Stimulated activated CD8-positive, alpha-beta memory T cell treated with anti-CD3 and anti-CD28 coated beads, Interleukin-12 subunit alpha, Interleukin-12 subunit beta, amount 100 ng/mL, for 4 hours (primary cell): Measurements from ENCODE around the gene ACLY.
"Not testable (repeated sequence)": the region's sequence is repeated elsewhere in the genome, so short reads cannot be mapped to it uniquely, and the experiment has no call there.

Experiments used
- DNase-seq: peaks from one replicate; pipeline ENCODE4 v3.0.0-alpha.2; 2020; ENCODE audit warnings: low read depth

ACLY gene

GRCh38 chr17:41910701-41911391 is 7.9 kb downstream of the ACLY start:
- no peak for DNase-seq

DNA sequence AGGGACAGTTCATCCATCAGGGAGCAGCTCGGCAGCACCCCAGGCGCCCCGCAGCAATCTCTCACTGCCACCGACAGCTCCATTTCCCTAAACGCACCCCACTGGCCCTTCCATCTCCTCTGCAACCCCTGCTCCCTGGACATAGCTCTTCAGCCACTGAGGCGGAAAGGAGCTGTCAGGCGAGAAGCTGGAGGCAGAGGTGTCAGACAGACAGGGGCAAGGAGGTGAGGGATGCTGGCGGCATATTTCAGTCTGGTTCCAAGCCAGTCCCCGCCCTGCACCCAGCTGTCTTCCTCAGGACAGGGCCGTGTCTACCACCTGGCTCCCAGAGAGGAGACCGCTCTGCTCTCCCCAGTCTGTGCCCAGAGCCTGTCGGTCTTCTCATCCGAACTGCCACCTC is 9.7 kb downstream of the ACLY start:
- DNase-seq = no peak

DNA sequence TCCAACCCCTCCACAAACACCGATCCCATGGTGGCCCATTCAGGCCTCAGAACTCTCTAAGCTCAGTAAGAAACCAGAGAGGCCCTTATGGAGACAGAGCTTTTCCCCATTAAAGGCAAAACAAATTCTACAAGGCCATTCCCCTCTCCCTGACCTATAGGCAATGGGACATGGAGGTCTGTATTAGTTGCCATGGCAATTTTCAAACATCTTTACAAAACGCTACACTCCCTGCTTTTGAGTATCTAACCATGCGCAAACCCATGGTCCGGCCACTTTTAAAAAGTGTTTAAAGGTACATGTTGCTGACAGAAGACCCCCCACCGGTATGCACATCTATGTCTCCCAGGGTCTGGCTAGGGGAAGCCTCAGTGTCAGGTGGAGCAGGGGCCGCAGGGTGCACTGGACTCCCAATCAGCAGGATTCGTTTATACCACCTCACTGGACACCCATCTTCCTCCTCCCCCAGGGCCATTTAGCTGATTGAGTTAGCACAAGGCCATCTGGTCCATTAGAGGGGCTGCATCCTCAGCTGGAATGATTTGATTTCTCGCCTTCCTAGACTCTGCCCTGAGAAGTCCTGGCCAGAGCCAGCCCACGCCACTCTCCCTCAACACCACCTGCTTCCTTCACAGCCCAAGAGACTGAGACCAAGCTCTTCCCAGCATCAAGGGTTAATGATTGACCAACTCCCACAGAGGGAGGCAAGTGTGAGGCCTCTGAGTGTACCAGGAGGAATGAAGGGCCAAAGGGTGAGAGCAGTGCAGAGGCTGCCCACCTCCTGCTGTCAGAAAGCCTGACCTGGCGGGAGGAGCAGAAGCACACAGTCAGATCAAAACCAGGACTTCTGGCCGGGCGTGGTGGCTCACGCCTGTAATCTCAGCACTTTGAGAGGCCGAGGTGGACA is 10.9 kb downstream of the ACLY start:
- DNase-seq = no peak

GRCh38 chr17:41907185-41907556 is 11.6 kb downstream of the ACLY start:
- no peak for DNase-seq

DNA sequence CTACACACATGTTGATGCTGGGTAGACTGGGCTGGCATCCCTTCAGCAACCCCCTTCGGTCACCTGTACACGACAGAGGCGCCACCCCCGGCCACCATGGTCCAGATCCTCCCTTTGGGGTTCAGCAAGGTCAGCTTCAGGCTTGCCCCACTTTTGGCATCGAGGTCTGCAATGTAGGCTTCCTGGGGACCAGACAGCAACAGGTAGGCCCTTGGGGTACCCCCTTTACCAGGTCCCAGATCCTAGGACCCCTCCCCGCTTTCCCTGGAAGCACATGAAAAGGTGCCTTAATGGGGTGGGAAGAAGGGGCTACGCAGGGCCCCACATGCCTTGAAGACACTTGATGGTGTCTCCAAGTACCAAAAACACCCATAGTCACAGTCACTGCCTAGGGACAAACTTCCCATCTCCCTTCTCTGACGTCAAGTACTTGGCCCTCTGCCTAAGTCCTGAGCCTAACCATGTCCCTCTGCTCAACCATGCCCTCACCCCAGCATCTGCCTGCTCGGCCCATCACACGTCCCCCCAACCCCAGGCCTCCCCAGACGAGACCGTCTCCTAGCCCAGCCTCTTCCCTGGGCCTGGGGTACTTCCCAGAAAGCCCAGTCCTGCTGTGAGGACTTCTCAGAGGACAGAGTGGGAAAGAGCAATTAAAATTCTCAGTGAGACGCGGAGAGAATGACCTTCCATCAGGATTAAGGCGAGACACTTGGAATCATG is 12.1 kb downstream of the ACLY start:
- DNase-seq = no peak

- DNase-seq = no peak
Observed at GRCh38 chr17:41905172-41905571, 13.6 kb downstream of the ACLY start.

DNA sequence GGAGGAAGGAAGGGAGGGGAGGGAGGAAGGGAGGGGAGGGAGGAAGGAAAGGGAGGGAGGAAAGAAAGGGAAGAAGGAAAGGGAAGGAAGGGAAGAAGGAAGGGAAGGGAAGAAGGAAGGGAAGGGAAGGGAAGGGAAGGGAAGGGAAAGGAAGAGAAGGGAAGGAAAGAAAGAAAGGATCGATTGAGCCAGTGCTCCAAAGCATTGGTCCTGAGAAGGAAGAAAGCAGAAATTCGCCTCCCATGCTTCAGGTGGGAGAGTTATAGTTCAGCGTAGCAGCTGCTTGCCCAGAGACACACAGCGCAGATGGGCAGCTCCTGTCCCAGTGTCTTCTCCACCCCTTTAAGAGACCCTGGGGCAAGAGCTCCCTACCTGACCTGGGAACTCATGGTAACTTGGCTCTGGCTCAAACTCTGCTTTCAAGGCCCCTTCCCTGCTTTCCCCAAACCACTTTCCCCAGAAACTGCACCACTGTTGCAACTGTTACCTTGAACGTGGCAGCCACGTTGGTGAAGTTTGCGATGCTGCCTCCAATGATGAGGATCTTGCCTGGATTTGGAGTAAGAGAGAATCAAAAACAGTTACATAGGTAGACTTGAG is 14.4 kb downstream of the ACLY start:
- DNase-seq = no peak

DNA sequence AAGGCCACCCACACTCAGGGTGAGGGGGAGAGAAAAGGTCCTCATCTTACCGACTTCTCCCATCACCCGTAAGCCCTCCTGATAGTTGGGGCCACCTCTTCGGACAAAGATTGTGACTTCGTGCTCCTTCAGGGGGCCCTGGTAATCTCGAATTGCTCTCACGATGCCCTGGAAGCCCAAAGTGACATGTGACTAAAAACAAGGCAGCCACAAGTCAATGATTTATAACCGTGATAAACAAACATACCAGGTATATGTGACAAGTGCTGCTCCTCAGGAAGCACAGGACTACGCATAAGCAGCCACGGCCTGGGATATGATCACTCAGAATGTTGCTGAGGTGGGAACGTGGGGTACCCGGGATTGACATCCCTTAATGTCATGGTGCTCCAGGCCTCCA is 17.1 kb downstream of the ACLY start:
- DNase-seq = no peak

GRCh38 chr17:41896726-41897125 is 22.0 kb downstream of the ACLY start:
- DNase-seq = no peak

- DNase-seq = no peak
Observed at GRCh38 chr17:41895617-41896016, 23.1 kb downstream of the ACLY start.

DNA sequence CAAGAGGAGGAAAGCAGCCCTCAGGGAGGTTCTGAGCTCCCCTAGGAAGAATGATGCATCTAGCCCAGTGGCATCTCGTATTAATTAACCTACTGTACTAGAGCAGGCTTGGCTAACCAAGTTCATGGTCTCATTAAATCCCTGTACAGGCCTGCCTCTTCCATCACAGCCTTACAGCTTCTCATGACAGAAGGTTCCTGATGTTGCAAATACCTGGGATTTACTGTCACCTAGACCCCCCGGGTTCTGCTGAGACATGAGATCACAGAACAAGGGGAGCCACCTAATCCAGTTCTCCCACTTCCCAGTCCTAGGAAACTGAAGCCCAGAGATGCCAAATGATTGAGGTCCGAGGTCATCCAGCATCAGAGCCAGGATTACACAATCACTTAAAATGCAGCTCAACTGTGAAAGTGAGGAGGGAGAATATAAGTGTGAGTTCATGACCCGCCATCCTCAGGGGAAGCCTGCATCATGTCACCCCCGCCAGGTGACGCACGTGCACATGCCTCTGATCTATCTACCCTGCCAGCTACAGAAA is 23.9 kb downstream of the ACLY start:
- DNase-seq = no peak

- no peak for DNase-seq
Observed at GRCh38 chr17:41893384-41893783, 25.4 kb downstream of the ACLY start.

DNA sequence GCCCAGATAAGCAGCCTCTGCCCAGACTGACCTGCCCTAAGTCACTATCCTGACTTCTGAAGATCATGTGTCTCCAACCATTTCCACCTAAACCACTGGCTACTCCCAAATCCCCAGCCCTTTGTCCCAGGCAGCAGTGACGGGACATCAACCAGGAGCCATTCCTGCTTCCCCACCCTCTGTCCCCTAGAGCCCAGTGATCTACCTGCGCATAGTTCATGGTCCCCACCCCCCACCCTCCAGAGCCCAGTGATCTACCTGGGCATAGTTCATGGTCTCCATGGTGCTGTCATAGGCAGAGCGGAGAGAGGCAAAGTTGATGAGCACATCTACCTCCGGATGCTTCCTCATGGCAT is 26.8 kb downstream of the ACLY start:
- DNase-seq = no peak

DNA sequence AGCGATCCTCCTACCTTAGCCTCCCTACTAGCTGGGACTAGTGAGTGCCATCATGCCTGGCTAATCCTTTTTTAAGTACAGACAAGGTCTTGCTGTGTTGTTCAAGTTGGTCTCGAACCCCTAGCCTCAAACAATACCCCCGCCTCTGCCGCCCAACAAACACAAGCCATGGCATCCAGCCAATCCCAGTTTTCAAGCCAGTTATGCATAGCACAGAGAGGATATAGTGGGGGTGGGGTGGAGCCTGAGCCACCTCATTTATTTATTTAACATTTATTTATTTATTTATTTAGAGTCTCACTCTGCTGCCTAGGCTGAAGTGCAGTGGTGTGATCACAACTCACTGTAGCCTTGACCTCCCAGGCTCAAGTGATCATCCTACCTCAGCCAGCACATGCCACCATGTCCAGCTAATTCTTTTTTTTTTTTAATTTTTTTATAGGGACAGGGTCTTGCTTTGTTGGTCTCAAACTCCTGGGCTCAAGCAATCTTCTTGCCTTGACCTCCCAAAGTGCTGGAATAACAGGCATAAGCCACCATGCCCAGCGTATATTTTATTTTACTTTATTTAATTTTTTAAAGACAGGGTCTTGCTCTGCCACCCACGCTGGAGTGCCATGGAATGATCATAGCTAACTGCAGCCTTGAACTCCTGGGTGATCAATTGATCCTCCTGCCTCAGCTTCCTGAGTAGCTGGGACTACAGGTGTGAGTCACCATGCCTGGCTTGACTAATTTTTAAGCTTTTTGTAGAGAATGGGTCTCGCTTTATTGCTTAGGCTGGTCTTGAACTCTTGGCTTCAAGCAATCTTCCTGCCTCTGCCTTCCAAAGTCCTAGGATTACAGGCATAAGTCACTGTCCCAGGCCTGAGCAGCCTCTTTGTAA is 27.4 kb downstream of the ACLY start:
- no peak for DNase-seq

GRCh38 chr17:41888332-41888965 is 30.3 kb downstream of the ACLY start:
- no peak for DNase-seq

- no peak for DNase-seq
Observed at GRCh38 chr17:41885733-41886132, 33.0 kb downstream of the ACLY start.

- no peak for DNase-seq
Observed at GRCh38 chr17:41882756-41883155, 36.0 kb downstream of the ACLY start.

GRCh38 chr17:41880130-41880529 is 38.6 kb downstream of the ACLY start:
- DNase-seq = no peak

DNA sequence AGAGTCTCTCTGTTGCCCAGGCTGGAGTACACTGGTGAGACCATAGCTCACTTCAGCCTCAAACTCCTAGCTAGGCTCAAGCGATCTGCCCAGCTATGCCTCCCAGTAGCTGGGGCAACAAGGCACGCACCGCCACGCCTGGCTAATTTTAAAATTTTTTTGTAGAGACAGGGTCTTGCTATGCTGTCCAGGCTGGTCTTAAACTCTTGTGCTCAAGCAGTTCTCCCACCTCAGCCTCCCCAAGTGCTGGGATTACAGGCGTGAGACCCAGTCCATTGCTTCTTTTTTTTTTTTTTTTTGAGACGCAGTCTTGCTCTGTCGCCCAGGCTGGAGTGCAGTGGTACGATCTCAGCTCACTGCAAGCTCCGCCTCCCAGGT is 44.5 kb downstream of the ACLY start:
- not testable (repeated sequence) for DNase-seq

DNA sequence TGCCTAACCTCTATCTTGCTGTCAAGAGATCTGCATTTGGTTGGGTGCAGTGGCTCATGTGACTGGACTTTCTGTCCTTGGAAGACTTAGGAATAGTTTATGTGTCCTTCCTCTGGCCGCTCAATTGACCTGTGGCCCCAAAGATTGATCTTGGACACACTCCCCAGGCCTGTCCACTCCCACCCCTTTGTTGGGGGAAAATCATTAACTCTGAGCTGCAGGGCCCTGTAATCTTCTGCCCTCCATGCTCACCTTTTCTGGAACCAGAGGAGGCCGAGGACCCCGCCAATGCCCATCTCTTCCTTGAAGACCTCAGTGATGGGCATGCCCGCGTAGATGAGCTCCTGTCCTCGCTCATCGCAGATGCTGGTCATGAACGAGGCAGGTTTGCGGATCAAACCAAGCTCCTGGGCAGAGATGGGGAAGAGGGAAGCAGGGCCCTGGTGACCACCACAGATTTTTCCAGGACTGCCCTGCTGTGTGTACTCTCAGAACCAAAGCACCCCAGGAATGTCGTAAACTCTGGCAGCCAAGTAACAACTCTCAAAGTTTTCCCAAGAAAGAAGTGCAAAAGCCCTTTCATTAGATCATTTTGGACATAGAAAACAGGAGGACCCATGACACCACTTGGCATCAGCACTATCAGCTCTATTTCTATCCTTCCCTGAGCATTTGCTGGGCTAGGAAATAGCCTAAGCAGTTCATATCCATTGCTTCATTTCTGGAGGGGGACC is 45.0 kb downstream of the ACLY start:
- no peak for DNase-seq
